ENCODE data around the gene MRNIP. TPM values are rescaled to one million over a fixed set of nuclear protein-coding genes. Genes with fewer than 3 reads are reported as not detected.

The MRNIP gene
- 10 to 100 TPM; 19.4 to 19.7 TPM for total RNA-seq

- H3K27me3 Mint-ChIP-seq, result no peaks in the 10 kb centered on the region
- peak; percentile 95 for DNase-seq
- ChIA-PET POLR2A (interaction anchor here (0.8 kb wide), 1 partner anchor 246 kb away, joined by 3 read pairs; no protein-coding TSS in a partner anchor), CTCF (interaction anchor here (0.5 to 1.6 kb wide), 3 partner anchors 13 to 233 kb away, joined by 3 to 12 read pairs (median 3); no protein-coding TSS in a partner anchor)
- peaks cover 6% of the 10 kb centered on the region for H3K4me1 Mint-ChIP-seq
- H3K4me3 Mint-ChIP-seq, result peak within 1 kb of the TSS; percentile 84
- H3K27ac Mint-ChIP-seq, result peak within 1 kb of the TSS; percentile 85
- no peaks in the 10 kb centered on the region for H3K9me3 Mint-ChIP-seq (ENCODE audit: low read depth)
- ATAC-seq, result peak; percentile 98
- peaks cover 16% of the 10 kb centered on the region for H3K36me3 Mint-ChIP-seq (ENCODE audit: low read depth)
- intact Hi-C loops (cut with DNase I, micrococcal nuclease), result loop anchor here (1.0 to 2.0 kb wide), 13 partner anchors 23 to 635 kb away; partner anchors contain the start of genes TBC1D9B (in 2 of the 2), CANX (in 1 of the 2), CNOT6 (in 1 of the 2) and HNRNPH1 (in 1 of the 2)
Measured at GRCh38 chr5:179858586-179859427, at the start of gene MRNIP. Gene MRNIP, minus strand, starts transcription at chr5:179858817. Its CDS starts 21 bp downstream, at chr5:179858796.

- no peaks in the 10 kb centered on the region for H3K9me3 Mint-ChIP-seq (ENCODE audit: low read depth)
- ATAC-seq, result peak; percentile 90
- peak within 1 kb of the TSS; percentile 83 for H3K27ac Mint-ChIP-seq
- intact Hi-C loops (cut with DNase I, micrococcal nuclease), result loop anchor here (1.0 to 5.0 kb wide), 13 partner anchors 49 to 385 kb away; partner anchors contain the start of genes MRNIP (in 2 of the 2), CANX (in 1 of the 2), MAML1 (in 1 of the 2) and MAPK9 (in 1 of the 2)
- H3K4me1 Mint-ChIP-seq, result peaks cover 13% of the 10 kb centered on the region
- H3K27me3 Mint-ChIP-seq, result no peaks in the 10 kb centered on the region
- CTCF ChIA-PET, result interaction anchor here (0.7 to 2.1 kb wide), 6 partner anchors 8 to 184 kb away, joined by 3 to 10 read pairs (median 4); no protein-coding TSS in a partner anchor
- DNase-seq, result peak; percentile 82
- peaks cover 24% of the 10 kb centered on the region for H3K36me3 Mint-ChIP-seq (ENCODE audit: low read depth)
- H3K4me3 Mint-ChIP-seq, result peak within 1 kb of the TSS; percentile 92
- POLR2A ChIA-PET, result interaction anchor here (1.0 kb wide), 1 partner anchor 9 kb away, joined by 3 read pairs; no protein-coding TSS in a partner anchor
Measured at GRCh38 chr5:179907556-179908324, 49.1 kb upstream of the MRNIP start, which contains the start of gene TBC1D9B. Gene TBC1D9B, minus strand, starts transcription at chr5:179907897. Its CDS starts 76 bp downstream, at chr5:179907821.

GRCh38 chr5:179906795-179907555 lies 48.4 kb upstream of the MRNIP start:
- H3K27me3 Mint-ChIP-seq, result no peaks in the 10 kb centered on the region
- H3K9me3 Mint-ChIP-seq (ENCODE audit: low read depth), result no peaks in the 10 kb centered on the region
- peak overlapping the region; percentile 80 for H3K27ac Mint-ChIP-seq
- ChIA-PET CTCF (interaction anchor here (0.6 to 2.1 kb wide), 10 partner anchors 9 to 163 kb away, joined by 3 to 10 read pairs (median 4); no protein-coding TSS in a partner anchor), POLR2A (interaction anchor here (0.5 kb wide), 1 partner anchor 1753 kb away, joined by 4 read pairs; the partner anchor contains the start of gene NHP2)
- intact Hi-C loops (cut with DNase I, micrococcal nuclease), result loop anchor here (1.0 to 5.0 kb wide), 11 partner anchors 49 to 385 kb away; partner anchors contain the start of genes MRNIP (in 2 of the 2), CANX (in 1 of the 2), MAML1 (in 1 of the 2) and MAPK9 (in 1 of the 2)
- H3K4me3 Mint-ChIP-seq, result peak overlapping the region; percentile 92
- ATAC-seq, result peak; percentile 18
- H3K36me3 Mint-ChIP-seq (ENCODE audit: low read depth), result peaks cover 24% of the 10 kb centered on the region
- peak; percentile 56 for DNase-seq
- peaks cover 13% of the 10 kb centered on the region for H3K4me1 Mint-ChIP-seq

GRCh38 chr5:179906294-179906794 lies 47.7 kb upstream of the MRNIP start:
- no peaks in the 10 kb centered on the region for H3K9me3 Mint-ChIP-seq (ENCODE audit: low read depth)
- H3K4me3 Mint-ChIP-seq, result peak overlapping the region; percentile 92
- peaks cover 13% of the 10 kb centered on the region for H3K4me1 Mint-ChIP-seq
- POLR2A ChIA-PET, result interaction anchor here (0.5 kb wide), 1 partner anchor 1753 kb away, joined by 4 read pairs; the partner anchor contains the start of gene NHP2
- DNase-seq (peak; percentile 49), ATAC-seq (no peak)
- CTCF ChIA-PET, result interaction anchor here (0.6 to 2.1 kb wide), 11 partner anchors 9 to 387 kb away, joined by 3 to 10 read pairs (median 4); no protein-coding TSS in a partner anchor
- no peaks in the 10 kb centered on the region for H3K27me3 Mint-ChIP-seq
- intact Hi-C loops (cut with DNase I, micrococcal nuclease), result loop anchor here (2.0 to 5.0 kb wide), 3 partner anchors 102 to 386 kb away; partner anchors contain the start of genes MAPK9 (in 1 of the 2) and RUFY1 (in 1 of the 2)
- peaks cover 24% of the 10 kb centered on the region for H3K36me3 Mint-ChIP-seq (ENCODE audit: low read depth)
- H3K27ac Mint-ChIP-seq, result peak overlapping the region; percentile 78

GRCh38 chr5:179905161-179905560 lies 46.5 kb upstream of the MRNIP start:
- ATAC-seq, result no peak
- Mint-ChIP-seq H3K27ac (no peak overlapping the region), H3K36me3 (ENCODE audit: low read depth) (peaks cover 24% of the 10 kb centered on the region), H3K9me3 (ENCODE audit: low read depth) (no peaks in the 10 kb centered on the region), H3K27me3 (no peaks in the 10 kb centered on the region), H3K4me1 (peaks cover 13% of the 10 kb centered on the region), H3K4me3 (no peak overlapping the region)
- POLR2A ChIA-PET, result no interaction called here
- intact Hi-C loops (cut with DNase I, micrococcal nuclease), result loop anchor here in 1 of 2 experiments (5.0 kb wide), 2 partner anchors 353 to 387 kb away; partner anchors contain the start of genes MAPK9 and RUFY1
- CTCF ChIA-PET, result interaction anchor here (0.9 to 2.0 kb wide), 4 partner anchors 9 to 388 kb away, joined by 3 to 6 read pairs (median 4); no protein-coding TSS in a partner anchor
- no peak for DNase-seq

- Mint-ChIP-seq H3K27ac (no peak overlapping the region), H3K9me3 (ENCODE audit: low read depth) (no peaks in the 10 kb centered on the region), H3K36me3 (ENCODE audit: low read depth) (peaks cover 28% of the 10 kb centered on the region), H3K4me3 (no peak overlapping the region), H3K4me1 (peaks cover 13% of the 10 kb centered on the region), H3K27me3 (no peaks in the 10 kb centered on the region)
- DNase-seq (no peak), ATAC-seq (no peak)
- POLR2A ChIA-PET, result no interaction called here
- CTCF ChIA-PET, result interaction anchor here (1.4 kb wide), 1 partner anchor 9 kb away, joined by 3 read pairs; no protein-coding TSS in a partner anchor
- intact Hi-C loops (cut with DNase I, micrococcal nuclease), result loop anchor here in 1 of 2 experiments (5.0 kb wide), 2 partner anchors 352 to 388 kb away; partner anchors contain the start of genes MAPK9 and RUFY1
Measured at GRCh38 chr5:179904463-179905160, 46.0 kb upstream of the MRNIP start.

GRCh38 chr5:179902763-179903158 lies 44.1 kb upstream of the MRNIP start:
- intact Hi-C loops (cut with DNase I, micrococcal nuclease), result no loop called here

GRCh38 chr5:179901915-179902762 lies 43.5 kb upstream of the MRNIP start:
- H3K9me3 Mint-ChIP-seq (ENCODE audit: low read depth), result no peaks in the 10 kb centered on the region
- DNase-seq, result no peak
- H3K36me3 Mint-ChIP-seq (ENCODE audit: low read depth), result peaks cover 42% of the 10 kb centered on the region
- peaks cover 11% of the 10 kb centered on the region for H3K4me1 Mint-ChIP-seq
- intact Hi-C loops (cut with DNase I, micrococcal nuclease), result no loop called here
- H3K4me3 Mint-ChIP-seq, result no peak overlapping the region
- ChIA-PET CTCF (interaction anchor here (0.7 to 1.0 kb wide), 2 partner anchors 26 to 309 kb away, joined by 3 to 4 read pairs; no protein-coding TSS in a partner anchor), POLR2A (no interaction called here)
- ATAC-seq, result no peak
- no peaks in the 10 kb centered on the region for H3K27me3 Mint-ChIP-seq
- no peak overlapping the region for H3K27ac Mint-ChIP-seq

More at GRCh38 chr5:179902763-179903158, 44.1 kb upstream of the MRNIP start:
- ATAC-seq (no peak), DNase-seq (no peak)
- peaks cover 11% of the 10 kb centered on the region for H3K4me1 Mint-ChIP-seq
- H3K9me3 Mint-ChIP-seq (ENCODE audit: low read depth), result no peaks in the 10 kb centered on the region
- CTCF ChIA-PET, result interaction anchor here (0.6 to 0.7 kb wide), 2 partner anchors 42 to 308 kb away, joined by 3 read pairs; no protein-coding TSS in a partner anchor
- POLR2A ChIA-PET, result no interaction called here
- no peak overlapping the region for H3K4me3 Mint-ChIP-seq
- peaks cover 38% of the 10 kb centered on the region for H3K36me3 Mint-ChIP-seq (ENCODE audit: low read depth)
- no peak overlapping the region for H3K27ac Mint-ChIP-seq
- no peaks in the 10 kb centered on the region for H3K27me3 Mint-ChIP-seq

- intact Hi-C loops (cut with DNase I, micrococcal nuclease), result no loop called here
- Mint-ChIP-seq H3K4me1 (peaks cover 11% of the 10 kb centered on the region), H3K27ac (no peak overlapping the region), H3K9me3 (ENCODE audit: low read depth) (no peaks in the 10 kb centered on the region), H3K36me3 (ENCODE audit: low read depth) (peaks cover 40% of the 10 kb centered on the region), H3K27me3 (no peaks in the 10 kb centered on the region), H3K4me3 (no peak overlapping the region)
- no peak for ATAC-seq
- DNase-seq, result no peak
- CTCF ChIA-PET, result interaction anchor here (1.0 kb wide), 1 partner anchor 25 kb away, joined by 4 read pairs; no protein-coding TSS in a partner anchor
- POLR2A ChIA-PET, result no interaction called here
Measured at GRCh38 chr5:179901462-179901861, 42.8 kb upstream of the MRNIP start.

Data from activated CD4-positive, alpha-beta T cell treated with anti-CD3 and anti-CD28 coated beads for 36 hours (primary cell).